Prostate gland (tissue), 2 donors: ENCODE results near the gene MTA3.

Experiments
- CTCF ChIP-seq, 4 experiments: fragments of 200-600 bp in 2 of 4; fragments of 450-650 bp in 2 of 4; sonication (generic) in 2 of 4; IDR thresholded peaks; 1 replicate in 3 of 4; 2 replicates in 1 of 4; pipeline ENCODE4 v1.5.1; 2016 to 2019; ENCODE audit warnings: antibody characterized with exemption in 4 of 4, mild to moderate bottlenecking in 2 of 4, moderate library complexity in 2 of 4
- POLR2A ChIP-seq: fragments of 450-650 bp; IDR thresholded peaks from one replicate; pipeline ENCODE4 v1.6.1; 2016; ENCODE audit warnings: antibody characterized with exemption, mild to moderate bottlenecking
- POLR2AphosphoS5 ChIP-seq: sonication (generic); formaldehyde crosslinking; IDR thresholded peaks from one replicate; pipeline ENCODE4 v1.6.1; 2017; ENCODE audit warnings: antibody characterized with exemption

GRCh38 chr2:42578621-42579020, 10.2 kb downstream of the MTA3 start:
- TF ChIP-seq CTCF (IDR thresholded peaks at IDR 0.05), result no peak
- no peak for TF ChIP-seq POLR2A
- no peak for TF ChIP-seq POLR2AphosphoS5
